Measurements from ENCODE around the gene KIF19.
"Not testable (repeated sequence)": the region's sequence is repeated elsewhere in the genome, so short reads cannot be mapped to it uniquely, and the experiment has no call there.

Gene KIF19, protein sequence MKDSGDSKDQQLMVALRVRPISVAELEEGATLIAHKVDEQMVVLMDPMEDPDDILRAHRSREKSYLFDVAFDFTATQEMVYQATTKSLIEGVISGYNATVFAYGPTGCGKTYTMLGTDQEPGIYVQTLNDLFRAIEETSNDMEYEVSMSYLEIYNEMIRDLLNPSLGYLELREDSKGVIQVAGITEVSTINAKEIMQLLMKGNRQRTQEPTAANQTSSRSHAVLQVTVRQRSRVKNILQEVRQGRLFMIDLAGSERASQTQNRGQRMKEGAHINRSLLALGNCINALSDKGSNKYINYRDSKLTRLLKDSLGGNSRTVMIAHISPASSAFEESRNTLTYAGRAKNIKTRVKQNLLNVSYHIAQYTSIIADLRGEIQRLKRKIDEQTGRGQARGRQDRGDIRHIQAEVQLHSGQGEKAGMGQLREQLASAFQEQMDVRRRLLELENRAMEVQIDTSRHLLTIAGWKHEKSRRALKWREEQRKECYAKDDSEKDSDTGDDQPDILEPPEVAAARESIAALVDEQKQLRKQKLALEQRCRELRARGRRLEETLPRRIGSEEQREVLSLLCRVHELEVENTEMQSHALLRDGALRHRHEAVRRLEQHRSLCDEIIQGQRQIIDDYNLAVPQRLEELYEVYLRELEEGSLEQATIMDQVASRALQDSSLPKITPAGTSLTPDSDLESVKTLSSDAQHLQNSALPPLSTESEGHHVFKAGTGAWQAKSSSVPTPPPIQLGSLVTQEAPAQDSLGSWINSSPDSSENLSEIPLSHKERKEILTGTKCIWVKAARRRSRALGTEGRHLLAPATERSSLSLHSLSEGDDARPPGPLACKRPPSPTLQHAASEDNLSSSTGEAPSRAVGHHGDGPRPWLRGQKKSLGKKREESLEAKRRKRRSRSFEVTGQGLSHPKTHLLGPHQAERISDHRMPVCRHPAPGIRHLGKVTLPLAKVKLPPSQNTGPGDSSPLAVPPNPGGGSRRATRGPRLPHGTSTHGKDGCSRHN

DNA sequence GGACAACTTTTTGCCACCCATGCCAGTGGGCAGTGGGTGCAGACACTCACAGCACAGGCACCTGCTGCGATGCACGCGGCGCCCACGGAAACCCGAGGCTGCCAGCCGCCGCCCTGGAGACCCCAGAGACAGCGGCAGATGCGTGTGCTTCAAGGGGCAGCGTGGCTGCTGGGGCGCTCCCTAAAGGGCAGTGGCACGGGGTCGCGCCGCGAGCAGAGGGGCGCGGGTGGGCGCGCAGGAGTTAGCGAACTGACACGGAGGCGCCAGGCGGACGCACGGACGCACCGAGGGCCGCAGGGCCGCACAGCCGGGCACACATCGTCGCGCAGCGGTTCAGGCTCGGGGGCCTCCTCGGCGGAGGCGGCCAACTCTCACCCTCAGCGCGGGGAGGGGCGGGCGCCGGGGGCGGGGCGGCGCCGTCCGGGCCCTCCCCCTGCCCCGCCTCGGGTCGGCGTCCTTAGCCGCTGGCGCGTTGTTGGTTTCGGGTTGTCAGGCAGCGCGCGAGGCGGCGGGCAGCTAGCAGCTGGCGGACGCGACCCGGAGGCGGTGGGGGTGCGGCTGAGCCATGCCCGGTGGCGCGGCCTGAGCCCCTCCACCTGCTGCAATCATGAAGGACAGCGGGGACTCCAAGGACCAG, at the start of gene KIF19:
Gene KIF19 (plus strand): TSS at position 484 of the 637 bp plus-strand sequence. CDS start 124 bp downstream, at position 608.
- in situ Hi-C loops (cut with HindIII; ENCODE audit: low sequenced_read_pairs), result no loop called here

DNA sequence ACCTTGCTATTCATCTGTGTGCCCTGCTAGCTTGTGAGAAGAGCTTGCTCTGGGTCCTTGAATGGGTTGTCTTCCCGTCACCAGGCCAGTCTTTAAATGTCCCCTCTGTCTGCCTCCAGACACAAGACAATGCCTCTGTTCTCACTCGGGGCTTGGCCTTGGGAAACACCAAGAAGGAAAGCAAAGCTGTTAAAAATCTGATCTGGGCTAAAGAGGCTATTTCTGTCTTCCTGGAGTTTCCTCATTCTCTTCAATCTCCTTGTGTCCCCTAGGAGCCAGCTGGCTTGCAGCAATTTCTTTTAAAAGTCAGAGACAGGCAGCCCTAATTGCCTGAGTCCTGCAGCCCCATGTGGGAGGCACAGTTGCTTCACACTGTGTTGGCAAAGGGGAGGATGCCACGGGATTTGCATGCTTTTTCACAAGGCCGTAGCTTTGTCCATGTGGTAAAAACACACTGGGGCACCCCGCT, 49.5 kb upstream of the KIF19 start:
- in situ Hi-C loops (cut with HindIII; ENCODE audit: low sequenced_read_pairs), result no loop called here

DNA sequence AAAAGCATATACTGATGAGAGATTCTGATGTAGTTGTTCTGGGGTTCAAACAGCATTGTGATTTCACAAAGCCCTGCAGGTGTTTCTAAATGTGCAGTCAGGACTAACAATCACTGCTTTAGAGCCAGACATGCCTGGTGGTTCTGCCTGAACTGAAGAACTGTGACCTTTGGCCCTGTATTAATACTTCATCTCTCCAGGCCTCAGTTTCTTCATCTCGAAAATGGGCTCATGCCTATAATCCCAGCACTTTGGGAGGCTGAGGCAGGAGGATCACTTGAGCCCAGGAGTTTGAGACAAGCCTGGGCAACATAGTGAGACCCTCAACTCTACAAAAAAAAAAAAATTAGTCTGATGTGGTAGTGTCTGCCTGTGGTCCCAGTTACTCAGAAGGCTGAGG, 48.1 kb upstream of the KIF19 start:
- in situ Hi-C loops (cut with HindIII; ENCODE audit: low sequenced_read_pairs), result no loop called here

DNA sequence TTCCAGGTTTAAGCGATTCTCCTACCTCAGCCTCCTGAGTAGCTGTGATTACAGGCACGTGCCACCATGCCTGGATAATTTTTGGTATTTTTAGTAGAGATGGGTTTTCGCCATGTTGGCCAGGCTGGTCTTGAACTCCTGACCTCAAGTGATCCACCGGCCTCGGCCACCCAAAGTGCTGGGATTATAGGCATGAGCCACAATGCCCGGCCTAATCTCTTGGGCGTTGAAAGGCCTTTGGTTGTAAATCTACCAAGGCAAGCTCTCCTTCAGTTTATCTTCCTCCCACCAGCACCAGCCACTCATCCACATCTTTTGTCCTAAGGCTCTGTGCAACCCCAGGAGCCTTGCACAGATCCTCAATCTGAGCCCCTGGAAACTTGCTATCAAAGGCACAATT, 46.4 kb upstream of the KIF19 start:
- in situ Hi-C loops (cut with HindIII; ENCODE audit: low sequenced_read_pairs), result not testable (repeated sequence)

DNA sequence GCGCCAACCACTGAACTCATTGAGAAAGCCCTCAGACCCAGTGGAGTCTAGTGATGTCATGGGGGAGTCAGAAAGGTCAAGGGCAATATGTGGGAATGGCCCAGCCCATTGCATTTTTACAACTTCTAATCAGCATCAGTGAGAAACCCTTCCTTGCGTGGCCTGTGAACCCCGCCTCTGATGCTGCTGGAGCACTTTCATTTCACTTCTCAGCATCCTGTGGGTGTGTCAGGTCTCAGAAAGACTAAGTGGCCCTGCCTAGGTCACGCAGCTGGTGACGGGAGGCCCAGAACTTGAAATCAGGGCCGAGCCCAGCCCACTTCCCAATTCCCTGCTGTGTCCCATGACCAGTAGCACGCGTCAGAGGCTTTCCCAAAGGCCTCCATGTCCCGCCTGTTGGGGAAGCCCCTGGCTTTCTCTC, 45.9 kb upstream of the KIF19 start:
- in situ Hi-C loops (cut with HindIII; ENCODE audit: low sequenced_read_pairs), result no loop called here

DNA sequence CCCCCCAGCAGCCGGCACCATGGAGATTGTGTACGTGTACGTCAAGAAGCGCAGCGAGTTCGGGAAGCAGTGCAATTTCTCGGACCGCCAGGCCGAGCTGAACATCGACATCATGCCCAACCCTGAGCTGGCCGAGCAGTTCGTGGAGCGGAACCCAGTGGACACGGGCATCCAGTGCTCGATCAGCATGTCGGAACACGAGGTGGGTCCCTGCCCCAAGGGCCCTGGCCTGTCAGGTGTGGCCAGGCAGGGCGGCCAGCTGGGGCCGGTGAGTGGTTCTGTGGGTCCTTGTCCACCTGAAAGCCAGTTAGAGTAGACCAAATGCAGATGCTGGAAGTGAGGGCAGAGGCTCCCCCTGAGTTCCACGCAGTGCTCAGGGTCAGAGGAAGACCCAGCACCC, 44.2 kb upstream of the KIF19 start:
- in situ Hi-C loops (cut with HindIII; ENCODE audit: low sequenced_read_pairs), result no loop called here

DNA sequence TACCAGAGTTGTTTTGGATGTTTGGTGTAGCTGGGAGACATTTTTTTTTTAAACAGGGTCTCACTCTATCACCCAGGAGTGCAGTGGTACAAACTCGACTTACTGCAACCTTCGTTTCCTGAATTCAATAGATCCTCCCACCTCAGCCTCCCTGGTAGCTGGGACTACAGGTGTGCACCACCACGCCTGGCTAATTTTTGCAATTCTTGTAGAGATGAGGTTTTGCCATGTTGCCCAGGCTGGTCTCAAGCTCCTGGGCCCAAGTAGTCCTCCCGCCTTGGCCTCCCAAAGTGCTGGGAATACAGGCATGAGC, 43.8 kb upstream of the KIF19 start:
- in situ Hi-C loops (cut with HindIII; ENCODE audit: low sequenced_read_pairs), result not testable (repeated sequence)

DNA sequence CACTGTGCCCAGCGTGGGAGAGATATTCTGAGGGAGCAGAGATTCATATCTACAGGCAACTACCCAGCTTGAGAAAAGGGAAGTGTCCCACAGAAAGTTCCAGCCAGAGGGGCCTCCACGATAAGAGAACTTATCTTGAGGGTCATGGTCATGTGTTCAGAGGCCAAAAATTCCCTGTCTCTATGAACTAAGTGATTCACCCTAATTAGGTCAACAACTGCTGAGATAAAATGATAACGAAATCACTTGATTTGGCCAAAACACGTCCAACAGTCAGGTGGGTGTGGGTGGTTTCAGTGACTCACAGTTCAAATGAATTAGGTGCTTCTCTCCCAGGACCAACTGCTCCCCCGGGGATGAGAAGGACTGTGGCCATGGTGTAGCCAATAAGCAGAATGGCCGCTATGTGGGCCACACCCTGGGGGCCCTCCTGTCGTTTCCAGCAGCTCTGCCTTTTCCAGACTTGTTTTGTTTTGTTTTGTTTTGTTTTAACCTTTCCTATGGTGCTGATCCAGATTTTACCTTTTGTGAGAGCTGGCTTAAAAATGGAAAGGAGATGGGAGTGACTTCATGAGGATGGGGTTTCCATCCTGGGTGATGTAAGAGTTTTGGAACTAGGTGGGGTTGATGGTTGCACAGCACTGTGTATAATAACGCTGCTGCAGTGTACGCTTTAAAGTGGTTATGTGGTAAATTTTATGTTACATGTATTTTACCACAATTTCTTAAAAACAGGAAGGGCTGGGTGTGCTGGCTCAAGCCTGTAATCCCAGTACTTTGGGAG, 43.2 kb upstream of the KIF19 start:
- in situ Hi-C loops (cut with HindIII; ENCODE audit: low sequenced_read_pairs), result no loop called here

DNA sequence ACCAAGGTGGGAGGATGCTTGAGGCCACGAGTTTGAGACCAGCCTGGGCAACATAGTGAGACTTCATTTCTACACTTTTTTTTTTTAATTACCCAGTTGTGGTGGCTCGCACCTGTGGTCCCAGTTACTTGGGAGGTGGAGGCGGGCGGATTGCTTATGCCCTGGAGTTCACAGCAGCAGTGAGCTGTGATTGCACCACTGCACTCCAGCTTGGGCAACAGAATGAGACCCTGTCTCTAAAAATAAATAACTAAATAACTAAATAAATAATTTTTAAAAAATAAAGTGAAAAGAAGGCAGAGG, 42.7 kb upstream of the KIF19 start:
- in situ Hi-C loops (cut with HindIII; ENCODE audit: low sequenced_read_pairs), result no loop called here

DNA sequence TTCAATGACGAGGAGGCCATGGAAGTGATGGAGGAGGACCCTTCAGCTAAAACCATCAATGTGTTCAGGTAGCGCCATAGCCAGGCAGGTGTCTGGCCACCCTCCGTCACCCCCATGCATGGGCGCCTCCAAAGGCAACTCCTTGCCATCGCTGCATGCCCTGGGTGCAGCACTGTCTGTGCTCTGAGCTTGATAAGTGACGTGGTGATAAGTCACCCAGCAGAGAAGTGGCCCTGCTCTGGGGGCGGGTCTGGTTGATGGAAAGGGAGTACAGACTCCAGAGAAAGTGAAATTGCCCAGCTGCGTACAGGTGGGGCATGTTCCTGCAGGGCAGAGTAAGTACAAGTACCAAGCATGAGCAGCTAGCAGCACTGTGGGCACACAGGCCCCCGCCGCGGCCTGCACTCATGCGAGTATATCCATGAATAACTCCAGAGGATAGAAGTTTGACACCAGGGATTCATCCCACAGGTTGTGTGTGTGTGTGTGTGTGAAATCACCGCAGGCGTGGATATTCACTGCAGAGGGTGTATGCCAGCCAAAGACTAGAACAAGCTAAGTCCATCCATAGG, 38.9 kb upstream of the KIF19 start:
- in situ Hi-C loops (cut with HindIII; ENCODE audit: low sequenced_read_pairs), result no loop called here

DNA sequence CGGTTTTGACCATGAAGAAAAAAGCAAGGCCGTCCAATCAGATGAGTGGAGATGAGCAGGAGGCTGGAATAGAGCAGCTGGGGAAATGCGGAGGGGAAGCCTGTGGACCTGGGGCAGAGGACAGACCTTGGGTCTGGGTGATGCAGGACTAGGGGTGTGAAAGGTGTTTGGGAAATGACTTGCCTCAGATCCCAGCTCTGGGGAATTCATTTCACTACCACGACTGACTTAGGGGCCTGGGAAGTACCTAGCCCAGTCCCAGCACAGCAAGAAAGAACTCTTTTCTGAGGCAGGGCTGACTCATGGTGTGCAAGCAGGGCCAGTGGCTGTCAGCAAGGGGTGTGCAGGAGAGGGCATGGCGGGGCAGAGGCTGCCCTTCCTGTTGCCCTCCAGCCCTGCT, 37.2 kb upstream of the KIF19 start:
- in situ Hi-C loops (cut with HindIII; ENCODE audit: low sequenced_read_pairs), result no loop called here

DNA sequence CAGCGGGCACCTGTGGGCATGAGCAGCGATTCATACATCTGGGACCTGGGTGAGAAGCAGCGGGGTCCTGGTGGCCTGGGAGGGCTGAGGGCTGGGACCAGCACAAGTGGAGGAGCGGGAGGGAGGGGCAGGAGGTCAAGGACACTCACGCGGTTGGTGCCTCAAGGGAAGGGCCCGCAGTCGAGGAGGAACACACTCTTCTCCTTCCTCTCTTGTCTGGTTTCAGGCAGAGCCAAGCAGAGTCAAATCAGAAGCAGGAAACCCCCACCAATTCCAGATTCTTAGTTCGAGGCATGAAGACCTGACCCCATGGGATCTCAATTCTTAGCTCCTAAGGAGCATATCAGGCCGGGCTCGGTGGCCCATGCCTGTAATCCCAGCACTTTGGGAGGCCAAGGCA, 36.3 kb upstream of the KIF19 start:
- in situ Hi-C loops (cut with HindIII; ENCODE audit: low sequenced_read_pairs), result no loop called here

DNA sequence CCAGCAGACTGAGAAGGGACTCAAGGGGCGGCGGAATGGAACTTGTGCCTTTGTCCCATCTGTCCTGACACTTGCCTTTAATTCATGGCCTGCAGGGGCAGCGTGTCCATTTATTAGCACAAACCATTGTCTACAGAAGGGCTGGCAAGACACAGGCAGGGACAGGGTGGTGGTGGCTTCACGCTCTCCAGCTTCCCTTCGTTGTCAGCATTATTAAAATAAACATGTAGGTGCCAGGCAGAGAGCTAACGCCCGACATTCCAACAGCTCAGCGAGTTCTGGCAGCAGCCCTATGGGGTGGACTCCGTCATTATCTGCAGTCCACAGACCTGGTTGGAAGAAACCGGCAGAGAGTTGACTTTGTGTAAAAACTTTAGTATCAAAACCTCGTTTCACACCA, 35.7 kb upstream of the KIF19 start:
- in situ Hi-C loops (cut with HindIII; ENCODE audit: low sequenced_read_pairs), result no loop called here

DNA sequence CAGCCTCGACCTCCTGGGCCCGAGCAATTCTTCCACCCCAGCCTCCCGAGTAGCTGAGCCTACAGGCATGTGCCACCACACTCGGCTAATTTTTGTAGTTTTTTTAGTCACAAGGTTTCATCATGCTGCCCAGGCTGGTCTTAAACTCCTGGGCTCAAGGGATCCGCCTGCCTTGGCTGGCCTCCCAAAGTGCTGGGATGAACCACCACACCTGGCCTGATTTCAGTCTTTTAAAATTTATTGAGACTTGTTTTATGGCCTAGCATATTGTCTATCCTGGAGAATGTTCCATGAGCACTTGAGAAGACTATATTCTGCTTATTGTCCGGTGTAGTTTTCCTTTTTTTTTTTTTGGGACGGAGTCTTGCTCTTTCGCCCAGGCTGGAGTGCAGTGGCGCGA, 33.5 kb upstream of the KIF19 start:
- in situ Hi-C loops (cut with HindIII; ENCODE audit: low sequenced_read_pairs), result no loop called here

DNA sequence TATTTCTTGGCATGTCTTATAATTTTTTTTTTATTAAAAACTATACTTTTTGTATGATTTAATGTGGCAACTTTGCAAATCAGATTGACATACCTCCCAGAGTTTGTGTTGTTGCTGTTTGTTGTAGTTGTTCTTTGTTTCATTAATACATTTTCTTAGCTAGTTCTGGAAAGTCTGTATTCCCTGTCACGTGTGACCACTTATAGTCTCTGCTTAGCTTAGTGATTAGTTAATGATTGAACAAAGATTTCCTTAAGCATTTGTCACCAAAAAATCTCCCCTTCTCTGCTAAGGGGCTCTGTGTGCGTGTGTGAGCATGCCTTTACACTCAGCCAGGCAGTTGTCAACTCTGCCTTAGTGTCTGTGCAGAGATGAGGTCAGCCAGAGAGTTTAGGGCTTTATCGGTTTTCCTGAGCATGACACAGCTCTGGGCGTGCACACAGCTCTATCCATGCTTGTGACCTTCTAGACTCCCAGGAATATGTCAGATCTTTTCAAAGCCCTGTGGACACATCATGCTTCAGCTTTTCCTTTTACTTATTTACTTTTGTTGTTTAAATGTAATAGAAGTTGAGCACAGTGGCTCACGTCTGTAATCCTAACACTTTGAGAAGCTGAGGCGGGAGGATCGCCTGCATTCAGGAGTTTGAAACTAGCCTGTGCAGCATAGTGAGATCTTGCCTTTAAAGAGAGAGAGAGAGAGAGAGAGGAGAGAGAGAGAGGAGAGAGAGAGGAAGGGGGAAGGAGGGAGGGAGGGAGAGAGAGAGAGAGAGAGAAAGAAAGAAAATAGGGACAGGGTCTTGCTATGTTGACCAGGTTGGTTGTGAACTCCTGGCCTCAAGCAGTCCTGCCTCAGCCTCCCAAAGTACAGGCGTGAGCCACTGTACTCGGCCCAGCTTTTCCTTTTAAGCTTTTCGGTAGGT, 30.1 kb upstream of the KIF19 start:
- in situ Hi-C loops (cut with HindIII; ENCODE audit: low sequenced_read_pairs), result no loop called here

DNA sequence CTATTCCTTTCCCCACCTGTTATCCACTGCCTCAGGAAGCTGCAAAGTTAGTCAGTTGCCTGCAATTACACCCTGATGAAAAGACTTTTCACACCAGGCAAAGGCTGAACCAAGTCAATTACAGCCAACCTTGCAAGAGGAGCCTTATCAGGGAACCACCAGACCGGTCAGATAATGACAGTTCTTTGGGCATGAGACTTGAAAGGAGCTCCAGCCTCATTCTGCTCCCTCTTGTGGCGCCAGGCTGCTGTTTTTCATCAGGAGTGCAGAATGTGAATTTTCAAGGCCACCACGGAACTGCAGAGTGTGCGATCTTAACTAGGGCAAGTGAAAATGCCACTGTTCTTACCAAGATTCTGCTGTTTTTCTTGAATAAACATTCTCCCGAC, 29.5 kb upstream of the KIF19 start:
- in situ Hi-C loops (cut with HindIII; ENCODE audit: low sequenced_read_pairs), result no loop called here

DNA sequence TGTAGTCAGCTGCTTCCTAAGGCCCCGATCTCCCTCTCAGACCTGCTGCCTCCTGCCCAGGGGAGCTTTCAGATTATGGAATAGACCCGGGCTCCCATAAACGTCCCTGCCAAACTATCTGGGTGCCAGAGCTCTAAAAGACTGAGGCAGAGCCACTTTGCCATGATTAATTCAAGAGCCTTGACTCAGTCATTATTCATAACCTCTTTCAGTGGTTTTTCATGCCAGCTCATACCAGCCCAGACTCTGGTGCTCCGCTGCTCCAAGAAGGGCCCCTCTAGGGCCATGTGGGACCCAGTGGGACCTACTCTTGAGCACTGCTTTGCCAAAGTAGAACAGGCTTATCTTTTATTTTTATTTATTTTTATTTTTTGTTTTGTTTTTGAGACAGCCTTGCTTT, 28.1 kb upstream of the KIF19 start:
- in situ Hi-C loops (cut with HindIII; ENCODE audit: low sequenced_read_pairs), result no loop called here

DNA sequence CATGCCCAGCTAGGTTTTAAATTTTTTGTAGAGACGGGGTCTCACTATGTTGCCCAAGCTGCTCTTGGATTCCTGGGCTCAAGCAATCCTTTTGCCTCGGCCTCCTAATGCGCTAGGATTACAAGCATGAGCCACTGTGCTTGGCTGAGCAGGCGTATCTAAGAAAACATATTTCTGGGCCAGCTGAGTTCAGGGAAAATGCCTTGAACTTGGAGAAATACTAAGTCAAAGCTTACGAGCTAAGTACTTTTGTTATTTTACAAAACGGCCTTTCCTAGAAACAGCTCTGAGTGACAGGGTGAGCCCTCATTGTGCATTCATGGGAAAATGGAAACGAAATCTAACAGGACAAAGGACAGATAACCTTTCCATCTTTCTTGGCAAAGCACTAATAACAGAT, 27.2 kb upstream of the KIF19 start:
- in situ Hi-C loops (cut with HindIII; ENCODE audit: low sequenced_read_pairs), result no loop called here

DNA sequence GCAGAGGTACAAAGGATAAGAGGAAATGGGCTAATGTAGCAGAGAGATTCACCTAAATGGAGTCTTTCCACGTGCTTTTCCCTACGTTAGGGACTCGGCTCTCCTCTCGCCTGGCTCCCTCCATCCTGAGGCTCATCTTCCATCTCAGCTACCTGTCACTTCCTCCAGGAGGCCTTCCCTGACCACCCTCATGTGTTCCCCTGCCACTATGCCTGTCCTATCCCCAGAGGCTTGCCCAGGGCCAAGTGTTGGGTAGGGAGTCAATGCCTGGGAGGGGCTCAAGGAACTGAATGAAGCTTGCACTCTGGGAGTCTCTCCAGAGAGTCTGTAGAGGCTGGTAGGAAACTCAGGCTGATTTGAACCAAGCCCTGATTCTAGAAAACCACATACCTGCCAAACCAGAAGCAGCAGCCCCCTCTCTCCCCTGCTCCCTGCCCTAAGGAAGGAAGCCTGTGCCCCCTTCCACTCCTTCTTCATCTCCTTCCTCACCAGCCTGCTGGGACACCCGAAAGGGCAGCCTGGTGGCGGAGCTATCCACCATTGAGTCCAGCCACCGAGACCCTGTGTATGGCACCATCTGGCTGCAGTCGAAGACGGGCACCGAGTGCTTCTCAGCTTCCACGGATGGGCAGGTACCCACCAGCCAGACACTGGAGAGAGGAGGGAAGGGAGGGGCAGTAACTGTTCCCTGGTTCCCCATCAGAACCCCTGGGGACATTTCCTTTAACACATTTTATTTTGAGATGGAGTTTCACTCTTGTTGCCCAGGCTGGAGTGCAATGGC, 26.6 kb upstream of the KIF19 start:
- in situ Hi-C loops (cut with HindIII; ENCODE audit: low sequenced_read_pairs), result loop anchor here (5.0 kb wide), 2 partner anchors 47 to 48 kb away; no protein-coding TSS in a partner anchor
